Effector memory CD8-positive, alpha-beta T cell (primary cell): Measurements from ENCODE around the gene IL36RN.

ENCODE experiments used
- ATAC-seq: fragments of 150-1000 bp; cut with Tn5 transposase; replicated peaks from 2 replicates; pipeline ENCODE4 v1.10.0; 2021; ENCODE audit warnings: mild to moderate bottlenecking, moderate library complexity
- DNase-seq, 3 experiments: peaks; one replicate each; pipeline ENCODE4 v3.0.0; 2021
- H3K27ac Mint-ChIP-seq, 2 donors: one replicate each; pipeline ENCODE4 v1.8.0; 2022; ENCODE audit warnings: mild to moderate bottlenecking in 2 of 2, mixed read lengths in 2 of 2, moderate library complexity in 2 of 2
- H3K27me3 Mint-ChIP-seq, 2 donors: one replicate each; pipeline ENCODE4 v1.8.0; 2022; ENCODE audit warnings: mixed read lengths in 2 of 2
- H3K36me3 Mint-ChIP-seq: one replicate; pipeline ENCODE4 v1.8.0; 2022; ENCODE audit warnings: mild to moderate bottlenecking, moderate library complexity, mixed read lengths; ENCODE audit not compliant: insufficient read depth
- H3K4me1 Mint-ChIP-seq, 2 donors: one replicate each; pipeline ENCODE4 v1.8.0; 2022; ENCODE audit warnings: low read depth in 2 of 2, mixed read lengths in 2 of 2
- H3K4me3 Mint-ChIP-seq, 2 donors: one replicate each; pipeline ENCODE4 v1.8.0; 2022; ENCODE audit warnings: mild to moderate bottlenecking in 2 of 2, mixed read lengths in 2 of 2, moderate library complexity in 2 of 2
- H3K9me3 Mint-ChIP-seq, 2 donors: one replicate each; pipeline ENCODE4 v1.8.0; 2022; ENCODE audit warnings: mixed read lengths in 2 of 2
- total RNA-seq, 9 experiments: gene quantifications; one replicate each; lab custom pipeline; 2026; lab: John Stamatoyannopoulos, UW

The IL36RN gene
- 0 to 0.61 (median 0.20) reads per million in 9 experiments for total RNA-seq

DNA sequence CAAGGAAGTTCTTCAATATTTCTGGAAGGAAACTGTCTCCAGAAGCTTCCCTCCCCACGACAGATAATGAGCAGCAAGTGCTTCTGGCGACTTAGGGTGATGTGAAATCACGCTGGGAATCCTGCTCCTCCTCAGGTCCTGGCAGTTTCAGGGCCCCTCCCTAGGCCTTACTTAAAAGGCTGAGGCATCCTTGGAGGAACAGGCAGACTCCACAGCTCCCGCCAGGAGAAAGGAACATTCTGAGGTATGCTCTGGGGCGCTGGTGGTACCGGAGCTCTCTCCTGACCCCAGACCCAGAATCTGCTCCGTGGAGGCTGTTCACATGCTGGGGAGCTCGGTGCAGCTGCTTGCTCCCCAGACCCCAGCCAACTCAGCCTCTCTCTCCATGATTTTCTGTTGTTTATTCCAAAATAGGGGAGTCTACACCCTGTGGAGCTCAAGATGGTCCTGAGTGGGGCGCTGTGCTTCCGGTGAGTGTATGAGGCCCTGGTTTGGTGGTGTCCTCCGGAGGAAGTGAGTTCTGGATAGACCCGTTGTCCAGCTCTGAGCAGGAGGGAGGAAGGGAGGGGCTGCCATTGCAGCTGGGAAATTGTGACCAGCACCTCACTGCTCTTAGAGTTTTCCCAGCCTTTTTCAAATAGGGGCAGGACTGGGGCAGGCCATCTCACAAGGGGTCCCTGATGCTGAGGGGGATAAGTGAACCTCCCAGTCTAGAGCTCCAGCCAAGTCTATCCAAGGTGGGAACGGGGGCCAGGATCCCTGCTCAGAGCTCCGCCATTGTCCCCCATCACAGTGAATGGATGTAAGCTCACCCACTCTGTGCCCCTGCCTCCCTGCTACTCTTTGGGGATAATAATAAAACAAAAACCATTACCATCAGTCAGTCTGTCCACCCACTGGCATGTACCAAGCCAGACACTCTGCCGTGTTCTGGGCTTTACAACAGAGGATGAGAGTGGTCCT is at the start of gene IL36RN:
TSS of gene IL36RN (plus strand) at position 201 of the 963 bp plus-strand sequence. CDS start at position 442, 241 bp downstream.
- Mint-ChIP-seq H3K4me1 (no peaks in the 10 kb centered on the region), H3K36me3 (peaks cover 2% of the 10 kb centered on the region), H3K27me3 (peaks cover 22 to 65% of the 10 kb centered on the region in 2 donors), H3K27ac (no peak within 1 kb of the TSS), H3K9me3 (no peaks in the 10 kb centered on the region), H3K4me3 (no peak within 1 kb of the TSS)
- no peak for ATAC-seq
- no peak for DNase-seq

DNA sequence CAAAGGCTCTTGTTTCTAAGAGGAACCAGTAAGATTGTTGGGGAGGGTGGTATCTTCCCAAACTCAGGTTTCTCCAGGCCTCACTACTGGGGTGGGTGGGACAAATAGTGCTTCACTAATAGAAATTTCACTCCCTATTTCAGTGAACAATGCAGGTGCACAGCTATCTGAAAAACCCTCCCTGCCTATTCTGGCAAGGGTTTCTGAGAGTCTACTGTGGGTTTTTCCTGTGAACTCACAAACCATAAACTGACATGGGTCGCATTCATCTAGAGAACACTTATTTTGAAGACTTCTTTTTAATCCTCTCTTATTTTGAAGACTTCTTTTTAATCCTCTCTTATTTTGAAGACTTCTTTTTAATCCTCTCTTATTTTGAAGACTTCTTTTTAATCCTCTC is 49.4 kb upstream of the IL36RN start:
- peaks cover 16 to 28% of the 10 kb centered on the region in 2 donors for H3K27me3 Mint-ChIP-seq
- no peak overlapping the region for H3K4me3 Mint-ChIP-seq
- H3K4me1 Mint-ChIP-seq, result no peaks in the 10 kb centered on the region
- ATAC-seq (no peak), DNase-seq (no peak)
- H3K27ac Mint-ChIP-seq, result no peak overlapping the region
- no peaks in the 10 kb centered on the region for H3K36me3 Mint-ChIP-seq
- no peaks in the 10 kb centered on the region for H3K9me3 Mint-ChIP-seq

DNA sequence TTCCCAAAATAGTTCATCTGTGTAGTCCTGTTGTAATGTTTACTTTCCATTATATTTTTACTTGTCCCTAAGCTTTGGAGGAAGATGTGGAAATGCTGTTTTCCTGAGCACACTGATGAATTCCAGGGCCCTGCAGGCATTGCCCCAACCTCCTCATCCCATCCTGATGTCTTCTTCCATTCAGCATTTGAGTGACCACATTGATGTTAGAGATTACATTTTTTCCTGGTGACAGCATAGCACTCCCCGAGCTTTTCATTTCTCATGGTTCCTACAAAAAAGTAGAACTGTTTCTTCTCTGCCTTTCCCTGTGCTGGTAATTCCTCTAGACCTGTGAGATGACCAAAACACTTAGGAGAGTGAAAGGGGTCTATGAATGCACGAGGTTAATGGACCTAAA is 48.9 kb upstream of the IL36RN start:
- Mint-ChIP-seq H3K4me1 (no peaks in the 10 kb centered on the region), H3K27ac (no peak overlapping the region), H3K36me3 (no peaks in the 10 kb centered on the region), H3K9me3 (no peaks in the 10 kb centered on the region), H3K27me3 (peaks cover 20 to 23% of the 10 kb centered on the region in 2 donors), H3K4me3 (no peak overlapping the region)
- DNase-seq (no peak), ATAC-seq (no peak)

DNA sequence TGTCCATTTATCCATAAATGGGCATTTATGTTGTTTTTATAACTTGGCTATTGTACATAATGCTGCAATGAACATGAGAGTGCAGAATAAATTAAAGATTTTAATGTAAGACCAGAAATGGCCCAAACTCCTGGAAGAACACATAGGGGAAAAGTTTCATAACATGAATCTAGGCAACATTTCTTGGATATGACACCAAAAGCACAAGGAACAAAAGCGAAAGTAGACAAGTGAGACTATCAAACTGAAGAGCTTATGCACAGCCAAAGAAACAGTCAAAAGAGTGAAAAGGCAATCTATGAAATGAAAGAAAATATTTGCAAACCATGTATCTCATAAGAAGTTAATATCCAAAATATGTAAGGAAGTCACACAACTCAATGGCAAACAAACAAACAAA is 47.9 kb upstream of the IL36RN start:
- Mint-ChIP-seq H3K4me1 (no peaks in the 10 kb centered on the region), H3K27ac (no peak overlapping the region), H3K27me3 (peaks cover 14 to 21% of the 10 kb centered on the region in 2 donors), H3K9me3 (no peaks in the 10 kb centered on the region), H3K36me3 (no peaks in the 10 kb centered on the region), H3K4me3 (no peak overlapping the region)
- no peak for DNase-seq
- no peak for ATAC-seq

DNA sequence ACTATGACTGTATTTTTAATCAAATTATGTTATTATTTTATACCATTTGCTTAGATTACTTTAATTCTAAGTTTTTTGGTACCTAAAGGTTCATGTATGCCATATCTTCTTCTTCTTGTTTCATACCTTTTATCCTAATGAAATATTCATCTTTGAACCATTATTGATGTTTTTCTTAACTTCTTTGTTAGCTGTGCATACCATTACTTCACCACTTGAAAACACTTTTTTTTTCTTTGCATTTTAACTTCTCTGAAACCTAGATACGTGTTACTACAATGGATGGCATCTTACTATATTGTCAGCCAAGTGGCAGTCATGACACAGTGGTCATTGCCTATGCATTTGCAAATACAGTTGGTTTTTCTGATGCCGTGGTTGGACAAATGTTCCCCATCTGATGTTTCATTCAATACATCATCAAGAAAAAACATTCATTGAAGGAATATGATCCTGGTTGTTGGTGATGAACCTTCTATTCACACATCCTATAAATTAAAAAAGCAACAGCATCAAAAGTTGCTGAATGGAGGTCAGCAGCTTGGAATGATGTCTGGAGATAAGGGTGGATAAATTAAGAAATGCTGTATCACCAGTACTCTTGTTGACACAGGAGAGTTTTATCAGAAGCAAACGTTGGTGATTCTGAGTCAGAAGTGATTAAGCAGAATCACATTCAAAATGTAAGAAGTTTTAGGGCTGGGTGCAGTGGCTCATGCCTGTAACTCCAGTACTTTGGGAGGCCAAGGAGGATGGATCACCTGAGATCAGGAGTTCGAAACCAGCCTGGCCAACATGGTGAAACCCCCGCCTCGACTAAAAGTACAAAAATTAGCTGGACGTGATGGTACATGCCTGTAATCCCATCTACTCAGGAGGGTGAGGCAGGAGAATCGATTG is 46.3 kb upstream of the IL36RN start:
- peaks cover 24 to 28% of the 10 kb centered on the region in 2 donors for H3K27me3 Mint-ChIP-seq
- DNase-seq (no peak), ATAC-seq (no peak)
- no peak overlapping the region for H3K27ac Mint-ChIP-seq
- no peaks in the 10 kb centered on the region for H3K36me3 Mint-ChIP-seq
- H3K4me3 Mint-ChIP-seq, result no peak overlapping the region
- no peaks in the 10 kb centered on the region for H3K9me3 Mint-ChIP-seq
- no peaks in the 10 kb centered on the region for H3K4me1 Mint-ChIP-seq

DNA sequence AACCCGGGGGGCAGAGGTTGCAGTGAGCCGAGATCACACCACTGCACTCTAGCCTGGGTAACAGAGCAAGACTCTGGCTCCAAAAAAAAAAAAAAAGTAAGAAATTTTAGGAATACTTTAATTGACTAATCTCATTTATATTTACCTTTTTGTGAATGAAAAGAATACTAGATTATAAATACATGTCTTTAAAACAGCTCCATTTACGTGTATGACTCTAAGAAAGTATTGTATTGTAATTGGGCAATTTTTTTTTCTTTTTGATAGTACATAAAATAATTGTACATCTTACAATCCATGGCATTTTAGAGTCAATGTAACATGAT is 45.7 kb upstream of the IL36RN start:
- no peaks in the 10 kb centered on the region for H3K4me1 Mint-ChIP-seq
- H3K27ac Mint-ChIP-seq, result no peak overlapping the region
- H3K36me3 Mint-ChIP-seq, result no peaks in the 10 kb centered on the region
- peaks cover under 1 to 2% of the 10 kb centered on the region in 2 donors for H3K9me3 Mint-ChIP-seq
- peaks cover 30 to 34% of the 10 kb centered on the region in 2 donors for H3K27me3 Mint-ChIP-seq
- DNase-seq (no peak), ATAC-seq (no peak)
- no peak overlapping the region for H3K4me3 Mint-ChIP-seq

DNA sequence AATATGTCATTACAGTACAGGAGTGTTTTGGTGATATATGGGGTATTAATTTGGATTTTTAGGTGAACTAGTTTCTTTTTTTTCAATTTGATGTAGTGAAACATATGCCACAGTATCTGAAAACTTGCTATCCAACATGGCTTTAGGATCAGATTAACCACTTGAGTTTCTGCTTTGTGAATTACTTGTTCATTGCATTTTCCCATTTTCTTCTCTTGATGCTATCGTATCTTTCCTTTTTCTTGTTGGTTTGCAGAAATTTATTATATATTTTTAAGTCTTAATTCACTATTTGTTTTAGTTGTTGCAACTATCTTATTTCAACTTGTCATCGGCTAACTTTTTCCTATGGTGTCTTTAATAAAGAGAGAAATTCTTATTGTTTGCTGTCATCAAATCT is 44.9 kb upstream of the IL36RN start:
- Mint-ChIP-seq H3K27me3 (peaks cover 38 to 42% of the 10 kb centered on the region in 2 donors), H3K4me1 (no peaks in the 10 kb centered on the region), H3K27ac (no peak overlapping the region), H3K4me3 (no peak overlapping the region), H3K36me3 (no peaks in the 10 kb centered on the region), H3K9me3 (peaks cover 6 to 7% of the 10 kb centered on the region in 2 donors)
- ATAC-seq (no peak), DNase-seq (no peak)

DNA sequence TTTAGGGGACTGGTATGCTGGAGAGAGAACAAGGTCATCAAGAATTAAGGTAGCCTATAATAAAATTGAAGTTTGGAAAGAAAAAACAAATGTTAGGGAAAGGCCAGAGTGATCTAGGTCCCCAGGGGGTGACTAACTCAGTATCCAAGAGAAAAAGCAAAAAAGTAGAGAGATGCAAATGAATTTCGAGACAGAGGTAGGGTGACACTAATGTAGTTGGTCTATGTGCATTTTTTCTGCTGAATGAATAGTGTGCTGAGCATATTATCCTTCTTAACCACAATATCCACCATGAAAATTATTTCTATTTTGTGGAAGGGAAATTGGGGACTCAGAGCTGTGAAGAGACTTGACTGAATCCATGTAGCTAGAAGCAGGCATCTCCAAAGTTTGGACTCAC is 44.0 kb upstream of the IL36RN start:
- no peak overlapping the region for H3K27ac Mint-ChIP-seq
- no peak for ATAC-seq
- no peaks in the 10 kb centered on the region for H3K4me1 Mint-ChIP-seq
- no peak for DNase-seq
- peaks cover 6 to 7% of the 10 kb centered on the region in 2 donors for H3K9me3 Mint-ChIP-seq
- H3K36me3 Mint-ChIP-seq, result no peaks in the 10 kb centered on the region
- peaks cover 48 to 52% of the 10 kb centered on the region in 2 donors for H3K27me3 Mint-ChIP-seq
- H3K4me3 Mint-ChIP-seq, result no peak overlapping the region

DNA sequence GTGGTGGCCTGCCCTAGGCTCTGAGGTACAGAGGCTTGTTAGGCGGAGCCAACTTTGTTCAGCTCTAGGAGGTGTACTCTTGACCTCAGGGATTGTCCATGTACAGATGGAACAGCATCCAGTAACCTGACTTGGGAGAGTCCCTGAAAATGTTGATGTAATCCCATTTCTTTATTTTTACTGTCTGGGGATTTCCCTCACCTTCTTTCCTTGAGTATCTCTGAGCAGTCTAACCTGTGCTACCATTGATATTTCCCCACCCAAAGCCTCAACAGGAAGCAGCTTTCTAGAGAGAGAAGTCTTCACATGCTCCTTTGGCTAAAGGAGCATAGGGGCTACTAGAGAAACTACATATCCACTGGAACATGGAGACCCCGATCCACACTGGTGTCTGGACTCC is 43.3 kb upstream of the IL36RN start:
- Mint-ChIP-seq H3K27ac (no peak overlapping the region), H3K36me3 (no peaks in the 10 kb centered on the region), H3K4me1 (no peaks in the 10 kb centered on the region), H3K4me3 (no peak overlapping the region), H3K27me3 (peaks cover 50 to 51% of the 10 kb centered on the region in 2 donors), H3K9me3 (peaks cover 6 to 7% of the 10 kb centered on the region in 2 donors)
- no peak for DNase-seq
- ATAC-seq, result no peak

DNA sequence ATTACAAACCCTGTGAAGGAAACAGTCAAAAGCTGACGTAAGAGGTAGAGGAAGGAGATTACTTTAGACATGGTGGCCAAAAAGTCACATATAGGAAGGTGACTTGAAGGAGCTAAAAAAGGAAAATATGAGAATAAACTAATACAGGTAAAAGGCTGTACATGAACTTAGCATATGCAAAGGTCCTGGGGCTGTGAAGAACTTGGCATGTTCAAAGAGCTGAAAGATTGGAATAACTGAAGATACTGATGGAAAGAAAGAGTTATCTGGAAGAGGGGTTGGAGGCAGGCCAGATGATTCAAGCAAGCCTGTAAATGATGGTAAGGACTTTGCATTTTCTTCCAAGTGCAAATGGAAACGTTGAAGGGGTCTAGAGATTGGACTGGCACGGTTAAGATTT is 40.5 kb upstream of the IL36RN start:
- H3K27me3 Mint-ChIP-seq, result peaks cover 50% of the 10 kb centered on the region in 2 donors
- no peak for ATAC-seq
- peaks cover 6 to 7% of the 10 kb centered on the region in 2 donors for H3K9me3 Mint-ChIP-seq
- H3K27ac Mint-ChIP-seq, result no peak overlapping the region
- H3K36me3 Mint-ChIP-seq, result no peaks in the 10 kb centered on the region
- H3K4me1 Mint-ChIP-seq, result no peaks in the 10 kb centered on the region
- no peak for DNase-seq
- H3K4me3 Mint-ChIP-seq, result no peak overlapping the region

DNA sequence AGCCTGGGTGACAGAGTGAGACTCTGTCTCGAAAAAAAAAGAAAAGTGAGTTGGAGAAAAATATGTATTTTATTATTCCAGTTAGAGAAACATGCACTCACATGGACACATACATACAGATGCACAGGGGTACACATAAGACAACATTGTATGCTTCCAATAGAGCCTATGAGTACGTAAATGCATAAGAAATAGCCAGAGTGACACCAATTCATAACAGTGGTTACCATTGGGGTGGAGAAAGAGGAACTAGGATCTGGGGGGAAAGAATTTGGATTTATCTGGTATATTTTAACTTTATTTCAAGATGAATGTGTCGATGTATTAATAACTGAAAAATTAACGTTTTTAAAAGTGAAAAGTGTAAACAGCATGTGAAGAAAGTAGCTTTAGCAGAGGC is 37.7 kb upstream of the IL36RN start:
- DNase-seq, result no peak
- Mint-ChIP-seq H3K4me3 (no peak overlapping the region), H3K9me3 (peaks cover 6 to 7% of the 10 kb centered on the region in 2 donors), H3K4me1 (no peaks in the 10 kb centered on the region), H3K27me3 (peaks cover 61 to 72% of the 10 kb centered on the region in 2 donors), H3K36me3 (no peaks in the 10 kb centered on the region), H3K27ac (no peak overlapping the region)
- no peak for ATAC-seq

DNA sequence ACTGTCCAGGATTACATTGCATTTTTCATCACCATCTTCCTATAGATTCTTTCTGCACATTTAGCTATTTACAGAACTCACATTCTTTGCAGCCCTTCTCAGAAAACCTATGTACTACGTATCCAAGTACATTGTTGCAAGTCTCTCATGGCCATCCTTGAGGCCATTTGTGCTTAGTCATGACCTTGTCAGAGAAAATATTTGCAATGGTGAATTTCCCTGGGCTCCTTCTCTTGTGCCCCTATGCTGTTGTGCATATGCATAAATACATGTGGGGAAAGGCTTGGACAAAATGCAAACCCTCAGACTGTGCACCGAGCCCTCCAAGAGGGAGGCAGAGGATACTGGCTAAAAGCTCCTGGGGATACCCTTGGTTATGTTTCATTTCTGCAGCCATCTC is 34.2 kb upstream of the IL36RN start:
- DNase-seq (no peak), ATAC-seq (no peak)
- Mint-ChIP-seq H3K4me1 (no peaks in the 10 kb centered on the region), H3K36me3 (no peaks in the 10 kb centered on the region), H3K4me3 (no peak overlapping the region), H3K27ac (no peak overlapping the region), H3K9me3 (no peaks in the 10 kb centered on the region), H3K27me3 (peaks cover 53 to 60% of the 10 kb centered on the region in 2 donors)

DNA sequence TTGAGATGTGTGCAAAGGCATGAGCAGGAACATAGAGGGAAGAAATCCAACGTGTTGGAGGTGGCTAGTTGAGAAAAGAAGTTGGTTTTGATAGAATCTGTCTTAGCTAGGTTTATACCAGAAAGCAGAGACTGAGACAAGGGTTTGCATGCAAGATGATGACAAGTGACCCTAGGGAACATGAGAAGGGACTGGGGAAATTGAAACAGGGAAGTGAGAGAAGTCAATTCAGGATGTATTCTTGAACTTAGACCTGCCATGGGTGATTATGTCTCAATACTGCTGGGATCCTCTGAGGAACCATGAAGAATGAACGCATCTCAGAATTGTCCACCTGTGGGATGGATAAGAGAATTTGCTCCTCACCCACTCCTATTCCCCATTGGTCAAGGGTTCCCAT is 33.3 kb upstream of the IL36RN start:
- ATAC-seq (no peak), DNase-seq (no peak)
- Mint-ChIP-seq H3K9me3 (no peaks in the 10 kb centered on the region), H3K4me3 (no peak overlapping the region), H3K4me1 (no peaks in the 10 kb centered on the region), H3K27me3 (peaks cover 59 to 66% of the 10 kb centered on the region in 2 donors), H3K27ac (no peak overlapping the region), H3K36me3 (no peaks in the 10 kb centered on the region)
